HepG2 (cell line): ENCODE results near the gene NEU1. TPM values are rescaled to one million over a fixed set of nuclear protein-coding genes. Genes with fewer than 3 reads are reported as not detected.

Experiments used
- ATAC-seq: fragments of 200-7000 bp; cut with Tn5 transposase; 3 replicates; pipeline ENCODE4 v1.9.1; 2020; ENCODE audit warnings: mild to moderate bottlenecking, moderate library complexity
- BruUV-seq: library from RNA; stranded (reverse); fragments of 400-500 nt; replicated peaks from 2 replicates; lab custom pipeline; 2021; lab: Mats Ljungman, UMichigan
- CTCF ChIA-PET: fragments of 300-600 bp; formaldehyde crosslinking; extraction: SDS; loops from one replicate; lab custom pipeline; 2021; ENCODE audit warnings: low total read pairs, inconsistent platforms, low intra/inter-chr PET ratio; lab: Yijun Ruan, JAX
- POLR2A ChIA-PET: fragments of 350-600 bp; sonication (Branson Sonifier 250); formaldehyde crosslinking; loops from one replicate; lab custom pipeline; 2020; ENCODE audit warnings: antibody characterized with exemption, inconsistent platforms; lab: Yijun Ruan, JAX
- DNase-seq: peaks from one replicate; pipeline ENCODE4 v3.0.0-alpha.2; 2015; ENCODE audit warnings: low spot score
- FAIRE-seq: peaks from 3 replicates; lab custom pipeline; 2011; peaks lifted over from hg19 to GRCh38; lab: Jason Lieb, UNC
- H2AFZ ChIP-seq: one replicate; pipeline ENCODE4 v1.6.1; 2011; ENCODE audit warnings: low read length, inconsistent platforms
- H3K27ac ChIP-seq: fragments of 300-600 bp; 3 replicates; pipeline ENCODE4 v1.8.0; 2011; ENCODE audit warnings: mixed run types, mild to moderate bottlenecking, mixed read lengths, low read length, inconsistent platforms; ENCODE audit not compliant: insufficient read depth; ENCODE audit errors: extremely low read length
- H3K27me3 ChIP-seq, 2 experiments: fragments of 200-600 bp in 1 of 2; 2 replicates in 1 of 2; 3 replicates in 1 of 2; pipeline versions ENCODE4 v1.6.0 to v1.8.0; 2011; ENCODE audit warnings: low read length in 2 of 2, mild to moderate bottlenecking in 2 of 2, moderate library complexity in 2 of 2, inconsistent platforms in 1 of 2; ENCODE audit not compliant: insufficient read depth in 2 of 2, control insufficient read depth in 1 of 2
- H3K36me3 ChIP-seq, 2 experiments: fragments of 200-600 bp in 1 of 2; replicated peaks in 1 of 2; 2 replicates in 1 of 2; 3 replicates in 1 of 2; pipeline versions ENCODE4 v1.5.1 to v1.8.0; 2011; ENCODE audit warnings: low read length in 2 of 2, inconsistent platforms in 1 of 2; ENCODE audit not compliant: insufficient read depth in 2 of 2, control insufficient read depth in 1 of 2
- H3K4me1 ChIP-seq: 2 replicates; pipeline ENCODE4 v1.5.1; 2012; ENCODE audit warnings: low read length, inconsistent platforms; ENCODE audit not compliant: insufficient read depth
- H3K4me2 ChIP-seq: 2 replicates; pipeline ENCODE4 v1.6.0; 2011; ENCODE audit warnings: low read depth, low read length, inconsistent platforms
- H3K4me3 ChIP-seq, 3 experiments: fragments of 200-600 bp in 1 of 3; sonication (generic), shearing (Covaris generic) in 1 of 3; replicated peaks in 1 of 3; 2 replicates each; pipeline ENCODE4 v1.5.1; 2011 to 2016; ENCODE audit warnings: low read length in 3 of 3, inconsistent platforms in 2 of 3, low read depth in 2 of 3, mild to moderate bottlenecking in 2 of 3, control low read depth in 1 of 3, mixed read lengths in 1 of 3; ENCODE audit not compliant: insufficient read depth in 1 of 3
- H3K79me2 ChIP-seq: one replicate; pipeline ENCODE4 v1.6.1; 2011; ENCODE audit warnings: low read length, inconsistent platforms; ENCODE audit not compliant: insufficient read depth
- H3K9ac ChIP-seq: 2 replicates; pipeline ENCODE4 v1.6.0; 2011; ENCODE audit warnings: mild to moderate bottlenecking, low read depth, low read length, inconsistent platforms; ENCODE audit not compliant: insufficient read depth
- H3K9me3 ChIP-seq: 2 replicates; pipeline ENCODE4 v1.5.1; 2012; ENCODE audit warnings: mild to moderate bottlenecking, low read length
- H4K20me1 ChIP-seq: 2 replicates; pipeline ENCODE4 v1.6.0; 2011; ENCODE audit warnings: inconsistent platforms, mild to moderate bottlenecking, low read length, moderate library complexity; ENCODE audit not compliant: insufficient read depth
- CREB1 ChIP-seq, 2 experiments: fragments of 450-650 bp in 1 of 2; IDR thresholded peaks; 2 replicates each; pipeline ENCODE4 v1.6.1; 2016 to 2017; ENCODE audit warnings: control low read depth in 1 of 2, mild to moderate bottlenecking in 1 of 2, missing compliant biosample characterization in 1 of 2, missing genetic modification characterization in 1 of 2
- ELF4 ChIP-seq: sonication (generic); formaldehyde crosslinking; IDR thresholded peaks from 2 replicates; pipeline ENCODE4 v1.5.0; 2020; ENCODE audit warnings: missing genetic modification reagents, mild to moderate bottlenecking, moderate library complexity, borderline replicate concordance
- NFIB ChIP-seq: sonication (generic); formaldehyde crosslinking; IDR thresholded peaks from 2 replicates; pipeline ENCODE4 v1.9.0; 2021; ENCODE audit warnings: missing genetic modification reagents, mild to moderate bottlenecking, borderline replicate concordance
- PTBP1 ChIP-seq: fragments of 200-400 bp; formaldehyde crosslinking; IDR thresholded peaks from 2 replicates; pipeline ENCODE4 v1.6.1; 2018; ENCODE audit warnings: low read length, low read depth; ENCODE audit not compliant: poor library complexity, severe bottlenecking
- SMAD1 ChIP-seq: sonication (generic); formaldehyde crosslinking; IDR thresholded peaks from 2 replicates; pipeline ENCODE4 v1.4.0; 2020; ENCODE audit warnings: missing genetic modification reagents, low read depth, mild to moderate bottlenecking, borderline replicate concordance
- ZBTB40 ChIP-seq, 2 experiments: fragments of 450-650 bp in 1 of 2; sonication (generic) in 1 of 2; formaldehyde crosslinking in 1 of 2; IDR thresholded peaks; 2 replicates each; pipeline versions ENCODE4 v1.6.1 to v1.8.0; 2016 to 2022; ENCODE audit warnings: antibody characterized with exemption in 1 of 2, mild to moderate bottlenecking in 1 of 2, missing genetic modification reagents in 1 of 2
- ZNF276 ChIP-seq: sonication (generic); formaldehyde crosslinking; IDR thresholded peaks from 2 replicates; pipeline ENCODE4 v1.4.0; 2020; ENCODE audit warnings: mild to moderate bottlenecking, low read depth, missing genetic modification reagents
- ZNF383 ChIP-seq: sonication (generic); formaldehyde crosslinking; IDR thresholded peaks from 2 replicates; pipeline ENCODE4 v1.4.0; 2020; ENCODE audit warnings: missing genetic modification reagents, mild to moderate bottlenecking, borderline replicate concordance
- ZNF674 ChIP-seq: sonication (generic); formaldehyde crosslinking; IDR thresholded peaks from 2 replicates; pipeline ENCODE4 v1.5.0; 2020; ENCODE audit warnings: low read depth, mild to moderate bottlenecking, missing genetic modification reagents
- ZNF678 ChIP-seq: sonication (generic); formaldehyde crosslinking; IDR thresholded peaks from 2 replicates; pipeline ENCODE4 v1.4.0; 2020; ENCODE audit warnings: mild to moderate bottlenecking, missing genetic modification reagents
- WGBS: methylation state at CpG from one replicate; pipeline ENCODE4 v1.1.6; 2017; ENCODE audit warnings: low lambda C conversion rate; 5-methylcytosine and 5-hydroxymethylcytosine counted together
- in situ Hi-C: cut with HindIII; loops from 2 replicates; pipeline ENCODE4 v1.10.0; 2017; ENCODE audit warnings: low pct_unique_long_range_greater_than_20kb; ENCODE audit not compliant: extremely low pct_ligation_motif_present
- intact Hi-C: fragments of 100-400 bp; cut with micrococcal nuclease; formaldehyde crosslinking; loops from one replicate; pipeline ENCODE4 v1.10.0; 2022; ENCODE audit not compliant: unreplicated experiment
- polyA plus RNA-seq, 8 experiments: library from polyadenylated mRNA; depleted of rRNA in 3 of 8; stranded (reverse) in 7 of 8; unstranded in 1 of 8; fragments of >200 nt; fragmentation: Illumina TruSeq in 4 of 8; extraction: Trizol in 4 of 8; gene quantifications; 2 replicates each; pipeline versions ENCODE4 v1.2.1 to v1.2.3, GENCODE V29; 2011 to 2016; ENCODE audit warnings: low read depth in 4 of 8, missing spikeins in 1 of 8, mixed read lengths in 1 of 8; ENCODE audit not compliant: insufficient read depth in 1 of 8
- total RNA-seq, 5 experiments: library from RNA; depleted of rRNA; stranded (reverse); fragments of >200 nt; fragmentation: Illumina TruSeq; extraction: Trizol; gene quantifications; 2 replicates each; pipeline ENCODE4 v1.2.3, GENCODE V29; 2016; ENCODE audit warnings: low read depth in 1 of 5

The NEU1 gene
- total and polyA plus RNA-seq, 2 of the 13 experiments (the other 11 are each of a cell fraction or from before 2014, with no cell fraction given) = 215 to 297 TPM

GRCh38 chr6:31861919-31862343, 690 bp downstream of the NEU1 start:
- Histone ChIP-seq H3K27me3 (no peaks in the 10 kb centered on the region; a peak in 1 of 5 replicates), H2AFZ (no peak overlapping the region), H3K9me3 (no peaks in the 10 kb centered on the region), H3K4me3 (peak overlapping the region; percentile 75 to 99 (median 84)), H3K27ac (peak overlapping the region; percentile 61), H3K4me1 (peaks cover 65% of the 10 kb centered on the region), H3K9ac (peak overlapping the region; percentile 89), H3K36me3 (peaks cover 8 to 33% of the 10 kb centered on the region in 2 experiments; a peak in 4 of 5 replicates), H3K4me2 (peak overlapping the region; percentile 93), H4K20me1 (no peaks in the 10 kb centered on the region), H3K79me2 (peaks cover 35% of the 10 kb centered on the region)
- DNase-seq = no peak
- ChIA-PET POLR2A (interaction anchor here (0.8 to 5.4 kb wide), 27 partner anchors 11 to 209 kb away, joined by 3 to 264 read pairs (median 10); partner anchors contain the start of genes APOM, BAG6, C2 and CFB), CTCF (no interaction called here)
- no peak for ATAC-seq
- BruUV-seq = no TSS peak
- intact Hi-C loops (loop anchor here (1.0 to 2.0 kb wide), 2 partner anchors 27 to 90 kb away; no protein-coding TSS in a partner anchor), in situ Hi-C loops (no loop called here)
- no peak for FAIRE-seq
- WGBS = 15% methylated on average over 17 of the region's 17 CpGs
- TF ChIP-seq SMAD1 (CRISPR knock-in tag) = peak; percentile 12; the same call in 1 of the 2 replicates
- TF ChIP-seq CREB1 (IDR thresholded peaks at IDR 0.05) = no peak
- 0 out of 2 replicates have a peak, but pooled peaks have one; percentile 24 for TF ChIP-seq CREB1 (CRISPR knock-in tag; IDR thresholded peaks at IDR 0.05)
- TF ChIP-seq NFIB = peak; percentile 41; the same call in 1 of the 2 replicates
- TF ChIP-seq ZBTB40 (IDR thresholded peaks at IDR 0.05) = no peak
- TF ChIP-seq ZBTB40 (CRISPR knock-in tag; IDR thresholded peaks at IDR 0.05) = peak; percentile 4; the same call in 1 of the 2 replicates
- peak; percentile 79; the same call in 1 of the 2 replicates for TF ChIP-seq ZNF674
- no peak for TF ChIP-seq PTBP1
- TF ChIP-seq ZNF276 (CRISPR knock-in tag) = peak; percentile 10; the same call in 1 of the 2 replicates
- 0 out of 2 replicates have a peak, but pooled peaks have one; percentile 5 for TF ChIP-seq ZNF383 (CRISPR knock-in tag)
- TF ChIP-seq ZNF678 (CRISPR knock-in tag) = 0 out of 2 replicates have a peak, but pooled peaks have one; percentile 12
- TF ChIP-seq ELF4 = 0 out of 2 replicates have a peak, but pooled peaks have one; percentile 1
